Spleen (tissue), 11 donors: ENCODE results near the gene HSF2BP. TPM values are rescaled to one million over a fixed set of nuclear protein-coding genes. Genes with fewer than 3 reads are reported as not detected.

ENCODE experiments used
- DNase-seq: peaks from one replicate; pipeline ENCODE4 v3.0.0-alpha.2; 2020
- H3K27ac ChIP-seq, 8 donors: fragments of 200-600 bp; sonication (generic) in 7 of 8; 1 replicate in 4 of 8; 2 replicates in 4 of 8; pipeline versions ENCODE4 v1.5.0 to v1.8.0; 2016 to 2021; ENCODE audit warnings: inconsistent platforms in 4 of 8, mild to moderate bottlenecking in 4 of 8, moderate library complexity in 1 of 8
- H3K27me3 ChIP-seq, 7 donors: fragments of 200-600 bp; sonication (generic) in 6 of 7; replicated peaks in 1 of 7; 1 replicate in 4 of 7; 2 replicates in 3 of 7; pipeline versions ENCODE4 v1.5.0 to v1.8.0; 2016 to 2021; ENCODE audit warnings: inconsistent platforms in 3 of 7, mild to moderate bottlenecking in 1 of 7
- H3K36me3 ChIP-seq, 6 donors: fragments of 200-600 bp; sonication (generic) in 5 of 6; 1 replicate in 4 of 6; 2 replicates in 2 of 6; pipeline versions ENCODE4 v1.5.0 to v1.8.0; 2016 to 2021; ENCODE audit warnings: inconsistent platforms in 2 of 6
- H3K4me1 ChIP-seq, 6 donors: fragments of 200-600 bp; sonication (generic) in 5 of 6; 1 replicate in 3 of 6; 2 replicates in 3 of 6; pipeline versions ENCODE4 v1.5.0 to v1.8.0; 2016 to 2021; ENCODE audit warnings: inconsistent platforms in 3 of 6
- H3K4me3 ChIP-seq, 8 donors: fragments of 200-600 bp; sonication (generic) in 7 of 8; 1 replicate in 4 of 8; 2 replicates in 4 of 8; pipeline versions ENCODE4 v1.5.0 to v1.8.0; 2016 to 2021; ENCODE audit warnings: inconsistent platforms in 4 of 8, mild to moderate bottlenecking in 4 of 8, moderate library complexity in 2 of 8
- H3K9me3 ChIP-seq, 8 donors: fragments of 200-600 bp; sonication (generic) in 7 of 8; 1 replicate in 4 of 8; 2 replicates in 4 of 8; pipeline versions ENCODE4 v1.5.0 to v1.8.0; 2016 to 2021; ENCODE audit warnings: inconsistent platforms in 4 of 8
- CTCF ChIP-seq, 11 experiments: fragments of 200-600 bp in 7 of 11; fragments of 450-650 bp in 4 of 11; sonication (generic) in 4 of 11; IDR thresholded peaks in 8 of 11; conservative IDR thresholded peaks in 3 of 11; 1 replicate in 7 of 11; 2 replicates in 4 of 11; pipeline versions ENCODE4 v1.4.0 to v1.8.0; 2016 to 2021; ENCODE audit warnings: antibody characterized with exemption in 11 of 11, inconsistent platforms in 4 of 11, mild to moderate bottlenecking in 1 of 11
- POLR2A ChIP-seq, 3 donors: fragments of 450-650 bp; IDR thresholded peaks; one replicate each; pipeline ENCODE4 v1.5.1; 2017; ENCODE audit warnings: antibody characterized with exemption in 3 of 3, mild to moderate bottlenecking in 1 of 3
- POLR2AphosphoS5 ChIP-seq, 3 donors: sonication (generic); formaldehyde crosslinking; IDR thresholded peaks; one replicate each; pipeline ENCODE4 v1.5.1; 2017; ENCODE audit warnings: antibody characterized with exemption in 3 of 3
- WGBS, 5 donors: extraction: QIAGEN DNeasy Blood & Tissue Kit in 3 of 5; methylation state at CpG; one replicate each; pipeline versions ENCODE4 v1.1.5 to v1.1.7; 2013 to 2018; 5-methylcytosine and 5-hydroxymethylcytosine counted together
- intact Hi-C: fragments of 100-400 bp; cut with DNase I; formaldehyde crosslinking; loops from one replicate; pipeline ENCODE4 v1.15.0; 2023; ENCODE audit warnings: low total_unique reads
- polyA plus RNA-seq, 3 donors: library from polyadenylated mRNA; stranded (reverse); fragments of 200-250 nt; gene quantifications; one replicate each; pipeline ENCODE4 v1.2.1, GENCODE V29; 2013
- total RNA-seq, 7 donors: library from RNA; depleted of rRNA in 3 of 7; stranded (reverse); fragments of >200 nt in 3 of 7; fragmentation: NEBNext Ultra II Directional in 4 of 7; extraction: Animal tissue kit (Norgen Biotek cat#: 25700) in 4 of 7; gene quantifications; one replicate each; pipeline versions ENCODE4 v1.1.0 to v1.2.1, GENCODE V29; 2016 to 2021
- donor health status: healthy with polysubstance abuse.
- donor health status: DM: no; HTN: no; CAD: no; lungs with moderate emphysema.
- donor health status: DM: no; HTN: no; CAD: no.
- donor health status: Bipolar disorder and iron deficiency.
- donor health status: healthy.
- donor health status: DM: no; HTN: no; CAD: no.
- donor health status: DM: yes; HTN: yes; CAD: no.

HSF2BP gene
- total and polyA plus RNA-seq, 10 donors, result 0.13 to 1.9 (median 0.41) TPM; not detected in 2

- Histone ChIP-seq H3K27me3 (no peaks in the 10 kb centered on the region), H3K4me1 (peaks cover 0 to under 1% (median 0%) of the 10 kb centered on the region in 6 donors), H3K27ac (no peak overlapping the region), H3K36me3 (peaks cover 0 to 79% (median 61%) of the 10 kb centered on the region in 6 donors), H3K9me3 (no peaks in the 10 kb centered on the region), H3K4me3 (no peak overlapping the region)
- TF ChIP-seq POLR2A (IDR thresholded peaks at IDR 0.05), result no peak
- TF ChIP-seq POLR2AphosphoS5 (IDR thresholded peaks at IDR 0.05), result peak in 1 of 3 donors; percentile 20
- intact Hi-C loops, result no loop called here
- DNase-seq, result peak; percentile 65
- 89 to 95% (median 94%) methylated on average over 21 to 27 of the region's 27 CpGs for WGBS, 5 donors
These were observed 35.3 kb upstream of the HSF2BP start for GRCh38 chr21:43694437-43695079.

GRCh38 chr21:43693981-43694380 lies 34.7 kb upstream of the HSF2BP start:
- peaks cover 0 to 85% (median 67%) of the 10 kb centered on the region in 6 donors for H3K36me3 ChIP-seq
- H3K4me1 ChIP-seq, result no peaks in the 10 kb centered on the region
- no peak overlapping the region for H3K27ac ChIP-seq
- no peaks in the 10 kb centered on the region for H3K27me3 ChIP-seq
- WGBS, 5 donors, result 93 to 96% (median 94%) methylated on average over 23 of the region's 23 CpGs
- H3K4me3 ChIP-seq, result no peak overlapping the region
- H3K9me3 ChIP-seq, result no peaks in the 10 kb centered on the region
- TF ChIP-seq CTCF (IDR thresholded peaks at IDR 0.05 in 8 of 11, conservative IDR thresholded peaks at IDR 0.05 in 3 of 11), result no peak
- TF ChIP-seq POLR2AphosphoS5 (IDR thresholded peaks at IDR 0.05), result peak in 1 of 3 donors; percentile 19
- no peak for TF ChIP-seq POLR2A (IDR thresholded peaks at IDR 0.05)
- intact Hi-C loops, result no loop called here
- DNase-seq, result peak; percentile 64

- 84 to 96% (median 95%) methylated on average over 3 to 8 of the region's 8 CpGs for WGBS, 5 donors
- H3K4me3 ChIP-seq, result no peak overlapping the region
- peak; percentile 34 for DNase-seq
- peaks cover 0 to 95% (median 77%) of the 10 kb centered on the region in 6 donors for H3K36me3 ChIP-seq
- no peaks in the 10 kb centered on the region for H3K27me3 ChIP-seq
- H3K27ac ChIP-seq, result no peak overlapping the region
- peaks cover 0 to 9% (median 4%) of the 10 kb centered on the region in 6 donors for H3K4me1 ChIP-seq
- no peaks in the 10 kb centered on the region for H3K9me3 ChIP-seq
- peak in 1 of 3 donors; percentile 9 for TF ChIP-seq POLR2AphosphoS5 (IDR thresholded peaks at IDR 0.05)
- no peak for TF ChIP-seq CTCF (IDR thresholded peaks at IDR 0.05 in 8 of 11, conservative IDR thresholded peaks at IDR 0.05 in 3 of 11)
- intact Hi-C loops, result no loop called here
These were observed 33.7 kb upstream of the HSF2BP start for GRCh38 chr21:43692949-43693348.

- no peak for DNase-seq
- Histone ChIP-seq H3K27me3 (no peaks in the 10 kb centered on the region), H3K36me3 (peaks cover 0 to 100% (median 89%) of the 10 kb centered on the region in 6 donors), H3K4me1 (peaks cover 0 to 18% (median 7%) of the 10 kb centered on the region in 6 donors), H3K9me3 (no peaks in the 10 kb centered on the region), H3K27ac (no peak overlapping the region), H3K4me3 (no peak overlapping the region)
- TF ChIP-seq POLR2A (IDR thresholded peaks at IDR 0.05), result no peak
- TF ChIP-seq CTCF (IDR thresholded peaks at IDR 0.05 in 8 of 11, conservative IDR thresholded peaks at IDR 0.05 in 3 of 11), result no peak
- TF ChIP-seq POLR2AphosphoS5 (IDR thresholded peaks at IDR 0.05), result no peak
- intact Hi-C loops, result no loop called here
- WGBS, 5 donors, result 92 to 99% (median 96%) methylated on average over 10 of the region's 10 CpGs
These were observed 32.5 kb upstream of the HSF2BP start for GRCh38 chr21:43691801-43692200.
